NCI-H526 (cell line): ENCODE measurements around the gene TNNT2.

Source experiments
- DNase-seq, 2 experiments: peaks; one replicate each; lab custom pipeline; 2025; lab: John Stamatoyannopoulos, UW

TNNT2 gene

DNA sequence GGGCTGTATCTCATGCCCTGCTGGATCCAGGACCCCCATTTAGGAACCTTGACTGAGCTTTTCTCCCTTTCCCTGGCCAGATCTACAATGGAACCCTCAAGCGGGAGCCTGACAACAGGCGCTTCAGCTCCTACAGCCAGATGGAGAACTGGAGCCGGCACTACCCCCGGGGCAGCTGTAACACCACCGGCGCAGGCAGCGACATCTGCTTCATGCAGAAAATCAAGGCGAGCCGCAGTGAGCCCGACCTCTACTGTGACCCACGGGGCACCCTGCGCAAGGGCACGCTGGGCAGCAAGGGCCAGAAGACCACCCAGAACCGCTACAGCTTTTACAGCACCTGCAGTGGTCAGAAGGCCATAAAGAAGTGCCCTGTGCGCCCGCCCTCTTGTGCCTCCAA lies 64.4 kb downstream of the TNNT2 start:
- no peak for DNase-seq

DNA sequence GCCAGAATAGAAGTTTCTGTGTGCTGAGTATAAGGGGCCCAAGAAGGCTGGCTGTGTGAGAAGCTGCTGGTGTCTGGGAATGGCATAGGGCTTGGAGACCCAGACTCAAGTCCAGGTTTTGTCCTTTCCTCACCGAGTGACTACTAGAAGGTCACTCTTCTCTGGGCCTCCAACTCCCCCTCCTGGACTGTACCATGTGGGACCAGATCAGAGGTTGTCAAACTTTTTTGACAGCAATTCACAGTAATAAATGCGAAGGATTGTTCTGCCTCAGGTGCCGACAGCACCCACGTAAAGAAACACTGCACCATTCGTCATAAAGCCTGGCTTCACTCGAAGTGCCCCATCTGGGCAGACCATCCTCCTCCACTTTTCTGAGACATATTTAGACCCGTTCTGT lies 65.2 kb downstream of the TNNT2 start:
- no peak for DNase-seq

DNA sequence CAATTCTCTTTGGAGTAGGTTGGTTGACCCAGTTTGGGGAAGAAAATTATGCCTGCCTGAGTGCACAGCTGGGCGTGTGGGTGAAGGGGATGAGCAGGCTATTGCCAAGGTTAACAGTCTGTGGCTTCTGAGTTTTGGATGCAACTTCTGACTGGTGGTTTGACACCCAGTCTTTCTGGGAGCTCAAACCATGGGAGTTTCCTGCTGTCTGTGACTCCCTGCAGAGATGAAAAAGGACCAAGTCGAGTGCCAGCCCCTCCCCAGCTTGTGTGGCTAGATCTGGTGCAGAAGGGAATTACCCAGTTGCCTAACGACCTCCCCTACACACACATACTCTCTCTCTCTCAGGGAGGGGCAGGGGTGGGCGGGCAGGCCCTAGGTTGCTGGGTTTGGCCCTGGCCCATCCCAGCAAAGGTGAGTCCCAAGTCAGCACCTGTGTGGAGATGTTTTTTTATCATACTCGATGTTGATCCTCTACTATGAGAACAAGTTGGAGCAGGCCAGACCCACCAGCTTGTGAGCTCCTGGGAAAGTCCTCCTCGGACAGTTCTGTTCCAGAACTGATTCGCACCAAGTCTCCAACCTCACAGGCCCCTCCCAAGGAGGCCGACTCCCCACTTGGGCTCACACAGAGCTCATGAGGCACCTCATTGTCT lies 66.0 kb downstream of the TNNT2 start:
- no peak for DNase-seq

DNA sequence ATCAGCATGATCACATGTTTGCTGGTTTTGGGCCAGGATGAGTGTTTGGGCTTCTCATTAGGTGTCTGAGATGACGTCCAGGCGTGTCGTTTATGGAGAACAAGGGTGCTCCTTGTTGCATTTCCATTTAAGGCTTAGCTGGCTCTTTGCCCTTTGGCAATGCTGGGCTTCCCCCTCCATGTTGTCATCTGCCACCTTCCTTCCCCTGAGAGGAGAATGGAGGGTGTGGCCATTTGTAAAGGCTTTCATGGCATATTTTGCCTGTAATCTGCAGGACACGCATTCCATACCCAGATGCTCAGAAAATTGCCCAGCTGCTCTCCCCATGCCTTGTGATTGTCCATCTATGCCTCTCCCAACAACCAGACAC lies 66.5 kb downstream of the TNNT2 start:
- no peak for DNase-seq

DNA sequence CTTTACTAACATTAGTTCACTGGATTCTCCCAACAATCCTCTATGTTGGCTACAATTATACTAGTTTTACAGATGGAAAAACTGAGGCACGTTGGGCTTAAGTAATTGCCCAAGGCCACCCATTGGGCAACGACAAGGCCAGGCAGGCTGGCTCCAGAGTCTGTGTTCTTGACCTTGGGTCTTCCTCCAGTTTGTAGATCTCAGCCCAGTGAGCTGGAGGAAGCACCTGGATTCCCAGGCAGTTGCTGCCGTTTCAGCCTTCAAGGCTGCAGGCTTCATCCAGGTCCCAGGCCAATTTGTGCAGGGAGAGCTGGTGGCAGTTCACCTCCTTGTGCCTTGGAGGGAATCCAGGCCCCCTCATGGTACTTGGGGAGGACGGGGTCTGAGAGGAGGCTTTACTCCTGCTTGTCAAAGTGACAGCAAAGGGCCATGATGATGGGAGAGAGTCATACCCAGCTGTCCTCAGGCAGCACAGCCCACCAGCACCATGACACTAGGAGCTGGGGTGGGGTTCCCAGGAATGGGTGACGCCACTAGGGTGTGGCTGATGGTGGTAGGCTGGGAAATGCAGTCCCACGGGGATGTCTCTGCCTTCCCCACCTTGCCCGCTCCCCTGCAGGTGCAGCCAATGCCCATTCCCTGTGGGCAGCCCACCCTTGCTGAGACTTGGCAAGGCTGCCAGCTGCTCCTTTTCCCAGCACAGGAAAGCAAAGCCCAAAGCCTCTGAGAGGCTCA lies 67.1 kb downstream of the TNNT2 start:
- DNase-seq: no peak

DNA sequence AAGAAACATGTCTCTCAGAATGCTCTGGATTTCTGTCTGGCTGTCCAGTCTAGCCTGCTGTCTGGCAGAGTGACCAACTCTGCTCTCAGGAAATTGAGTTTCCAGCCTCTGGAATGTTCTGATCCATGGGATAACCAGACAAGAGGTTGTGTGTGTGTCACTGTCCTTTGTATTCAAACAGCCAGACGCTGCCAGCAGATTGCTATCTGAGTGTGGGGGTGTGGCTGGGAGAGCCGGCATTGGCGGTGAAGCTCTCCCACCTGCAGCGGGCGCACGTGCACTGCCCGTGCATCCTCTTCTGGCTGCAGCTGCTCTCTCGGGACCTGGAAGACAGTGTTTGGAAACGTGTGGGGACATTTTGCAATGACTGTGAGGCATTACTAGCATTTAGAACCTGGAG lies 68.1 kb downstream of the TNNT2 start:
- peak; percentile 74 to 86 for DNase-seq
